Activated CD8-positive, alpha-beta memory T cell treated with anti-CD3 and anti-CD28 coated beads, Interleukin-2, amount 10 ng/mL, durations not matched to agents 7 days and 5 days (primary cell): ENCODE measurements around the gene FGF12. TPM values are rescaled to one million over a fixed set of nuclear protein-coding genes. Genes with fewer than 3 reads are reported as not detected.
A peak's percentile ranks its signal among the peaks of the same experiment; 100 is the strongest.

ENCODE experiments used
- ATAC-seq: fragments of 150-1000 bp; cut with Tn5 transposase; one replicate; pipeline ENCODE4 v1.10.0; 2021; ENCODE audit warnings: moderate library complexity
- CTCF ChIA-PET: fragments of 350-600 bp; sonication (Branson Sonifier 250); formaldehyde crosslinking; loops from one replicate; lab custom pipeline; 2021; ENCODE audit warnings: antibody characterized with exemption; lab: Charles Lee
- DNase-seq: peaks from one replicate; pipeline ENCODE4 v3.0.0-alpha.2; 2020
- H3K27ac Mint-ChIP-seq: one replicate; pipeline ENCODE4 v1.8.0; 2021; ENCODE audit warnings: mild to moderate bottlenecking, mixed read lengths
- H3K27me3 Mint-ChIP-seq: one replicate; pipeline ENCODE4 v1.8.0; 2021; ENCODE audit warnings: mixed read lengths
- H3K36me3 Mint-ChIP-seq: one replicate; pipeline ENCODE4 v1.8.0; 2021; ENCODE audit warnings: mild to moderate bottlenecking, mixed read lengths
- H3K4me1 Mint-ChIP-seq: one replicate; pipeline ENCODE4 v1.8.0; 2021; ENCODE audit warnings: mixed read lengths
- H3K4me3 Mint-ChIP-seq: one replicate; pipeline ENCODE4 v1.8.0; 2021; ENCODE audit warnings: mild to moderate bottlenecking, moderate library complexity, mixed read lengths
- H3K9me3 Mint-ChIP-seq: one replicate; pipeline ENCODE4 v1.8.0; 2022; ENCODE audit warnings: low read depth, mixed read lengths
- total RNA-seq, 2 experiments: library from RNA; stranded (reverse); gene quantifications; one replicate each; pipeline ENCODE4 v1.2.3, GENCODE V29; 2021

FGF12 gene
- total RNA-seq, 2 experiments from 2014 or later = not detected

DNA sequence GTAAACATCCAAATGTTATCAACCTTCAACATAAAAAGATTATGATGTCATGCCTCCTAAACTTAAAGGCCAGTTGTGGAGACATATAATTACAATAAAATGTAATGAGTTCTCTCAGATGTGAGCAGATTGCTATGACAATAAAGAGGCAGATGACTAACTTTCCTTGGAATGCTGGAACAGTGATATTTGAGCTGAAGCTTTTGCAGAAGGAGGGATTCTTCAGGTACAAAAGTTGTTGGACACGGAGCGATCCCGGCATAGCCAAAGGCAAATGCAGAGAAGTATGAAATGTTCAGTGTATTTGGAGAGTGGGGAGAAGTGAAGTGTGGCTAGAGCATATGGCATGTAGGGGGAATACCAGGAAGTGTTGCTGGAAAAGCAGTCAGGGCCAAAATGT is 520.1 kb downstream of the FGF12 start:
- no peak overlapping the region for H3K27ac Mint-ChIP-seq
- DNase-seq (no peak), ATAC-seq (no peak)
- CTCF ChIA-PET = no interaction called here
- H3K36me3 Mint-ChIP-seq = no peaks in the 10 kb centered on the region
- H3K4me3 Mint-ChIP-seq = no peak overlapping the region
- H3K9me3 Mint-ChIP-seq = no peaks in the 10 kb centered on the region
- no peaks in the 10 kb centered on the region for H3K4me1 Mint-ChIP-seq
- H3K27me3 Mint-ChIP-seq = no peaks in the 10 kb centered on the region

DNA sequence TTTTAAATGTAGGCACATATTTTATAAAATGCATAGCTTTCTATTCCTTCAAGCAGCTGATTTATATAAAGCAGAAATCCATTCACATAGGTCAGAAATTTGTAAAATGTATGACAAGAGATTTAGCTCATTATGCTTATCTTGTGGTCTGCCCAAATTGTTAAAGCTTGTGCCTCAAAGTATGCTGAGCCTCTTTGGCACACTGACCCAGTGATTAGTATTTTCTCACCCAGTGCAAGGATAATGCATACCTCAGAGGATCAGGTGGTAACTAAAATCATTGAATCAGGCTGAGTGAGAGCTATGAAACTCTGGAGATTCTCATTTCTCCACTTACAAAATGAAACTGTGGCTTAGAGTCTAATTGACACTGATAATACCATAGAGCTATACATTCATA is 533.3 kb downstream of the FGF12 start:
- no peak overlapping the region for H3K4me3 Mint-ChIP-seq
- no peaks in the 10 kb centered on the region for H3K27me3 Mint-ChIP-seq
- CTCF ChIA-PET = no interaction called here
- ATAC-seq = no peak
- H3K4me1 Mint-ChIP-seq = no peaks in the 10 kb centered on the region
- H3K9me3 Mint-ChIP-seq = peaks cover 2% of the 10 kb centered on the region
- H3K27ac Mint-ChIP-seq = no peak overlapping the region
- DNase-seq = no peak
- no peaks in the 10 kb centered on the region for H3K36me3 Mint-ChIP-seq

- no peaks in the 10 kb centered on the region for H3K9me3 Mint-ChIP-seq
- no peaks in the 10 kb centered on the region for H3K27me3 Mint-ChIP-seq
- no peaks in the 10 kb centered on the region for H3K4me1 Mint-ChIP-seq
- DNase-seq = peak; percentile 49
- no peak for ATAC-seq
- CTCF ChIA-PET = interaction anchor here (1.2 to 4.5 kb wide), 3 partner anchors 21 to 256 kb away, joined by 3 to 27 read pairs (median 5); no protein-coding TSS in a partner anchor
- no peaks in the 10 kb centered on the region for H3K36me3 Mint-ChIP-seq
- no peak overlapping the region for H3K4me3 Mint-ChIP-seq
- no peak overlapping the region for H3K27ac Mint-ChIP-seq
Measured at GRCh38 chr3:192188218-192188835, 539.0 kb downstream of the FGF12 start.

DNA sequence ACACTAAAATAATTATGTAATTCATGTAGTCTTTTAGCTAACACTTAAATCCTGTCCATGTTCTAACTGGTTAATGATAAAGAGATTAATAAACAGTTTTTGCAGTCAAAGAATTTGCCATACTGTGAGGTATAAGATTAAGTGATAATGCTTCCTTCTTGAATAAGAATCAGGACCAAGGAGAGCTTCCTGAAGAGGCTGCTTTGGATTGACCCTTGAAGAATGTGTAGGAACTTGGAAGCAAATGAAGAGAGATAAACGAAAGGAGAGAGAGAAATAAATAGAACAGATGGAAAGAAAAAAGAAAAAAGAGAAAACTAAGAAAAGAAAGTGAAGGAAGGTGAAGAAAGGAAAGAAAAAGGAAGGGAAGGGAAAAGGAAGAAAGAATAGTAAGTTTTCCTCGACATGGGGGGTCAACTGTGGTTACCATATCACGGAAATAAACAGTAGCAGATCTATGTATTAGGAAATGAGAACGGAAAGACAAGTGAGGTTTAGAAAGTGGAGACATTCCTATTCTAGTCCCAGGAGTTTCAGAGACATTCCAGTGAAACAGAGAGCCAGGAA is 539.8 kb downstream of the FGF12 start:
- no peak overlapping the region for H3K27ac Mint-ChIP-seq
- H3K4me1 Mint-ChIP-seq = no peaks in the 10 kb centered on the region
- DNase-seq (no peak), ATAC-seq (no peak)
- H3K4me3 Mint-ChIP-seq = no peak overlapping the region
- no peaks in the 10 kb centered on the region for H3K27me3 Mint-ChIP-seq
- H3K36me3 Mint-ChIP-seq = no peaks in the 10 kb centered on the region
- CTCF ChIA-PET = interaction anchor here (1.2 to 4.5 kb wide), 3 partner anchors 22 to 257 kb away, joined by 3 to 27 read pairs (median 5); no protein-coding TSS in a partner anchor
- H3K9me3 Mint-ChIP-seq = no peaks in the 10 kb centered on the region

DNA sequence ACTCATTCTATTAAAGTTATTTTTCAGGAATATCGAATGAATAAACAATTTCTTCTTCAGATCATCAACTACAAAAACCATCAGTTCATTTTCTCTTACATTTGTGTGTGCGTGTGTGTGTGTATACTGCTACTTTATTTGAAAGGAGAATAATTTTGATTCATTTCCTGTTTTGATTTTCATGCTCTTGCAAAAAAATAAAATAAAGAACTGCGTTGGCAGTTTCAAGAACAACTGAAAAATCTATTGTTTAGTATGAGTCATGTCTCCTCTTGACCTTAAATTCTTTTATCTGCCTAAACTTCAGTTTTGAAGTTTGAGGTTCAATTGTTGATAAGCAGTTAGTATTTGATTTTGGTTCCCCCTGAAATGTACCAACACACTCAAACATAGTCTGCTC is 540.8 kb downstream of the FGF12 start:
- no peaks in the 10 kb centered on the region for H3K9me3 Mint-ChIP-seq
- H3K4me3 Mint-ChIP-seq = no peak overlapping the region
- CTCF ChIA-PET = interaction anchor here (4.5 kb wide), 1 partner anchor 258 kb away, joined by 27 read pairs; no protein-coding TSS in a partner anchor
- ATAC-seq (no peak), DNase-seq (no peak)
- no peaks in the 10 kb centered on the region for H3K36me3 Mint-ChIP-seq
- H3K27ac Mint-ChIP-seq = no peak overlapping the region
- H3K4me1 Mint-ChIP-seq = no peaks in the 10 kb centered on the region
- no peaks in the 10 kb centered on the region for H3K27me3 Mint-ChIP-seq

- Mint-ChIP-seq H3K27ac (no peak overlapping the region), H3K27me3 (no peaks in the 10 kb centered on the region), H3K9me3 (peaks cover 4% of the 10 kb centered on the region), H3K36me3 (no peaks in the 10 kb centered on the region), H3K4me1 (no peaks in the 10 kb centered on the region), H3K4me3 (no peak overlapping the region)
- DNase-seq = no peak
- no peak for ATAC-seq
- CTCF ChIA-PET = no interaction called here
Measured at GRCh38 chr3:192186045-192186444, 541.3 kb downstream of the FGF12 start.

DNA sequence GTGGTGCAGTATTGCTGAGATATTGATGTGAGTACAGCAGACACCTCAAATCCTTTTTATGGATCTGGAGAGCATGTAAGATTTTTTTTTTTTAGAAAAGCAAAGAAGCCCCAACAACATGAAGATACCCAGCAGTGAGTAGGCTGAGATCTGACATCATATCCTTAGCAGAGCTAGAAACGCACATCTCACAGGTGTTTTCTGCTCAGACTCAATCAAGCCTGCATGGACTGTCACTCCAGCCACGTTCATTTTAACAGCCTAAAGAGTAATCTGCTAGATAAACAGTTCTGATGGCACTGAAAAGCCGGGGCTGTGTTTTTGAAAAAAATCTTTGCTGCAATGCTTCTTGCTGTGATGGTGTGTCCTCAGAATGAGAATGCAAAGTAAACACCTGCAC is 544.2 kb downstream of the FGF12 start:
- DNase-seq (no peak), ATAC-seq (no peak)
- Mint-ChIP-seq H3K36me3 (no peaks in the 10 kb centered on the region), H3K9me3 (peaks cover 4% of the 10 kb centered on the region), H3K27me3 (no peaks in the 10 kb centered on the region), H3K4me1 (no peaks in the 10 kb centered on the region), H3K27ac (no peak overlapping the region), H3K4me3 (no peak overlapping the region)
- CTCF ChIA-PET = no interaction called here

DNA sequence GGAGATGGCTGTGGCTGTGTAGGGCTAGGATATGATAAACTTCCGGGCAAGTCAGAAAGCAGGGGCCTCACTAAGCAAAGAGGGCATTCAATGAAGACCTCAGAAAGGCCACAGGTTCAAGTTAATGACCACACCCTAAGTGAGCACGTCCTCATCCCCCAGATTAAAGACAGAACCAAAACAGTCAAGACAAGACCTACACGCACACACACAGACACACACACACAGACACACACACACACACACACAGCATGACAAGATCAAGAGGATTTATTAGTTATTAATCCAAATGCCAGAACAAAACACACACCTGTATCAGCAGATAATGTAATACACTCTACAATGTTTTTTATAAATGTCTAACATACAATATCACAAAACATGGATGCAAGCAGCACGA is 546.2 kb downstream of the FGF12 start:
- ATAC-seq (no peak), DNase-seq (no peak)
- CTCF ChIA-PET = no interaction called here
- H3K27ac Mint-ChIP-seq = no peak overlapping the region
- H3K36me3 Mint-ChIP-seq = no peaks in the 10 kb centered on the region
- no peak overlapping the region for H3K4me3 Mint-ChIP-seq
- H3K4me1 Mint-ChIP-seq = no peaks in the 10 kb centered on the region
- no peaks in the 10 kb centered on the region for H3K27me3 Mint-ChIP-seq
- peaks cover 4% of the 10 kb centered on the region for H3K9me3 Mint-ChIP-seq

DNA sequence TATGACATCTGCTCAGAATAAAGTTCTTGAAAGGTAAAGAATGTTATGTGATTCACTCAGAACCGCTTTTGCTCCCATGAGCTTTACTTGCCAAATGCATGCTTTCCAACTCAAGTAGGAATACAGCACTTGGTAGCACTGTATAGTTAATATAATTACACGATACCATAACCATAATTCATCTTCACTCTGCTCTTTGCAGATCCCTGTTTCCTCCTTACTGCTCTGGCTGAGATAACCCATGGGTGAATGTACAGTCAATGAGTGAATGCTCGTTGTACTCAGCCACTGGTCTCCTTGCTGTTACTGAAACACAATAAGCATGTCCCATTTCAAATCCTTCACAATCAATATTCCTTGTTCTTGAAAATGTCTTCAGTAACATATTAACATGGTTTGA is 550.0 kb downstream of the FGF12 start:
- H3K4me1 Mint-ChIP-seq = no peaks in the 10 kb centered on the region
- CTCF ChIA-PET = no interaction called here

DNA sequence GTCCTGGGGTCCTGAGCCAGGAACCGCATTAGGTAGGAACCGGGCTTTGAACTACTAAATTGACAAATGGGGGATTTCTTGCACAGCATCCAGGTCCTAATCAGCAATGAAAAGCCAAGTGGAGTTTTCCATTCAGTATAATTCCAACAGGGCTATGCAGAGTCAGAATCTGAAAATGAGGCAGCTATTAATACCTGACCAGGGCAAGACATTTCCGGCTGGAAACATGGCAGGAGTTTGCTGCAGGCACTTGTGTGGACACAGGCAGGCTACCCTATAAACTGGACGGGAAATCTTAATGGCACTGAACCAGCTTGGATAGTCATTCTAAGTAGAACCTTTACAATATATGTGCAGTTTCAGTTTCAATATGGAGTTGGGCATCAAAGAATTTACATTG is 553.1 kb downstream of the FGF12 start:
- ATAC-seq (no peak), DNase-seq (no peak)
- H3K4me3 Mint-ChIP-seq = no peak overlapping the region
- H3K9me3 Mint-ChIP-seq = peaks cover 2% of the 10 kb centered on the region
- H3K27ac Mint-ChIP-seq = no peak overlapping the region
- H3K36me3 Mint-ChIP-seq = no peaks in the 10 kb centered on the region
- CTCF ChIA-PET = no interaction called here
- H3K4me1 Mint-ChIP-seq = no peaks in the 10 kb centered on the region
- H3K27me3 Mint-ChIP-seq = no peaks in the 10 kb centered on the region

More for the DNA sequence above, 550.0 kb downstream of the FGF12 start:
- Mint-ChIP-seq H3K4me3 (no peak overlapping the region), H3K9me3 (peaks cover 4% of the 10 kb centered on the region), H3K27ac (no peak overlapping the region), H3K36me3 (no peaks in the 10 kb centered on the region), H3K27me3 (no peaks in the 10 kb centered on the region)
- ATAC-seq (no peak), DNase-seq (no peak)

DNA sequence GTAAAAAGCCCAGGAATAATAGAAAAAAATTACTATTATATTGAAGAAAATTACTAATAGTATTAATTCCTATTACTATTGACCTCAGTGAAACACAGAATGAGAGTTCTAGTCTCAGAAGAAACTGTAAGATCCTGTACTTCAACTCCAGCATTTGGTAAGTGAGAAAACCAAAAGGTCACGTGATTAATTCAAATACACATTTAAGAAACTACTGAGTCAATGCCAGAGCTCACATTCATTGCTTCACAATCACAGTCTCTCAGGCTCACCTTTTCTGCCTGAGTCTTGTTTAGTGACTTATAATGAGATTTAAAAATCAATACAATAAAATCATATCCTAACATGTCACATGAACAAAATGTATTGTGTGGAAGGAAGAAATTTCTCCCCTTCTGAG is 556.1 kb downstream of the FGF12 start:
- no peak for DNase-seq
- no peak for ATAC-seq

DNA sequence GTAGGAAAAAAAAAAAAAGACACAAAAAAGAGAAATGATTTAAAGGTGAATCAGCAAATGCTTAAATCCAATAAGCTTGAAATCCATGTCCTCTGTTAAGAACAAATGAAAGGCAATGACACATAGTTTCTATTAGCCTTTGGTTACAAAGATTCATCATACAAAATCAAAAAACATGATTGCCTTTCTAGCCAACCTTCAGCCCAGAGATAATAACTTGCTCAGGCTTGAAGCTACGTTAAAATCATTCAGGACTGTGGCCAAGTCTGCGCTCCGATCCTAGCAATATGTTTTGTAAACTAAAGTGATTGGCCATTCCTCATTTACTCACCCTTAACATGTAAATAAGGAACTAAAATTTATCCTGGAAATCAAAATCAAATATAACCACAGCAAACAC is 556.7 kb downstream of the FGF12 start:
- Mint-ChIP-seq H3K9me3 (peaks cover 2% of the 10 kb centered on the region), H3K27me3 (no peaks in the 10 kb centered on the region), H3K4me1 (no peaks in the 10 kb centered on the region), H3K4me3 (no peak overlapping the region), H3K36me3 (no peaks in the 10 kb centered on the region), H3K27ac (no peak overlapping the region)
- CTCF ChIA-PET = interaction anchor here (1.6 kb wide), 1 partner anchor 13 kb away, joined by 3 read pairs; no protein-coding TSS in a partner anchor
- ATAC-seq (no peak), DNase-seq (no peak)

More for the DNA sequence above, 556.1 kb downstream of the FGF12 start:
- Mint-ChIP-seq H3K4me1 (no peaks in the 10 kb centered on the region), H3K9me3 (peaks cover 2% of the 10 kb centered on the region), H3K36me3 (no peaks in the 10 kb centered on the region), H3K27me3 (no peaks in the 10 kb centered on the region), H3K4me3 (no peak overlapping the region), H3K27ac (no peak overlapping the region)
- CTCF ChIA-PET = interaction anchor here (1.6 kb wide), 1 partner anchor 13 kb away, joined by 3 read pairs; no protein-coding TSS in a partner anchor

DNA sequence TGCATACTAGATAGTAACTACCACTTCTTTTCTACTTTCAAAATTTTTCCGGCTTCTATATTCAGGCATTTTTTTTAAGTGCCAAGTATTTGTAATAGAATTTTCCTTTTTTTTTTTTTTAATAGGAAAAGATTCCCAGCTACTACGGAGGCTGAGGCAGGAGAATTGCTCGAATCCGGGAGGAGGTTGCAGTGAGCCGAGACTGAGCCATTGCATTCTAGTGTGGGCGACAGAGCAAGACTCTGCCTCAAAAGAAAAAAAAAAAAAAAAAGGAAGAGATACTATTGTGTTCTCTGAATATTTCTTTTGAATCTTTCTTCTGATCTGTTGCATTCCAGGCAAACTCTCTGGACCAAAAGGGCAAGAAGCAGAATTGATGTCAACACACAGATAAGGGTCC is 557.3 kb downstream of the FGF12 start:
- Mint-ChIP-seq H3K27ac (no peak overlapping the region), H3K9me3 (peaks cover 2% of the 10 kb centered on the region), H3K36me3 (no peaks in the 10 kb centered on the region), H3K4me3 (no peak overlapping the region), H3K4me1 (no peaks in the 10 kb centered on the region), H3K27me3 (no peaks in the 10 kb centered on the region)
- DNase-seq = no peak
- CTCF ChIA-PET = no interaction called here
- ATAC-seq = no peak

- no peak for ATAC-seq
- Mint-ChIP-seq H3K4me3 (no peak overlapping the region), H3K9me3 (peaks cover 2% of the 10 kb centered on the region)
Measured at GRCh38 chr3:192169332-192169915, 557.9 kb downstream of the FGF12 start.

More at GRCh38 chr3:192169332-192169915, 557.9 kb downstream of the FGF12 start:
- Mint-ChIP-seq H3K4me1 (no peaks in the 10 kb centered on the region), H3K27ac (no peak overlapping the region), H3K27me3 (no peaks in the 10 kb centered on the region), H3K36me3 (no peaks in the 10 kb centered on the region)
- CTCF ChIA-PET = no interaction called here
- DNase-seq = no peak
